Medulla oblongata (tissue), 1 donor: ENCODE results near the gene CASK.

ENCODE experiments used
- DNase-seq: peaks from one replicate; pipeline ENCODE4 v3.0.0-alpha.2; 2015; ENCODE audit errors: extremely low spot score

Gene CASK, protein sequence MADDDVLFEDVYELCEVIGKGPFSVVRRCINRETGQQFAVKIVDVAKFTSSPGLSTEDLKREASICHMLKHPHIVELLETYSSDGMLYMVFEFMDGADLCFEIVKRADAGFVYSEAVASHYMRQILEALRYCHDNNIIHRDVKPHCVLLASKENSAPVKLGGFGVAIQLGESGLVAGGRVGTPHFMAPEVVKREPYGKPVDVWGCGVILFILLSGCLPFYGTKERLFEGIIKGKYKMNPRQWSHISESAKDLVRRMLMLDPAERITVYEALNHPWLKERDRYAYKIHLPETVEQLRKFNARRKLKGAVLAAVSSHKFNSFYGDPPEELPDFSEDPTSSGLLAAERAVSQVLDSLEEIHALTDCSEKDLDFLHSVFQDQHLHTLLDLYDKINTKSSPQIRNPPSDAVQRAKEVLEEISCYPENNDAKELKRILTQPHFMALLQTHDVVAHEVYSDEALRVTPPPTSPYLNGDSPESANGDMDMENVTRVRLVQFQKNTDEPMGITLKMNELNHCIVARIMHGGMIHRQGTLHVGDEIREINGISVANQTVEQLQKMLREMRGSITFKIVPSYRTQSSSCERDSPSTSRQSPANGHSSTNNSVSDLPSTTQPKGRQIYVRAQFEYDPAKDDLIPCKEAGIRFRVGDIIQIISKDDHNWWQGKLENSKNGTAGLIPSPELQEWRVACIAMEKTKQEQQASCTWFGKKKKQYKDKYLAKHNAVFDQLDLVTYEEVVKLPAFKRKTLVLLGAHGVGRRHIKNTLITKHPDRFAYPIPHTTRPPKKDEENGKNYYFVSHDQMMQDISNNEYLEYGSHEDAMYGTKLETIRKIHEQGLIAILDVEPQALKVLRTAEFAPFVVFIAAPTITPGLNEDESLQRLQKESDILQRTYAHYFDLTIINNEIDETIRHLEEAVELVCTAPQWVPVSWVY

DNA sequence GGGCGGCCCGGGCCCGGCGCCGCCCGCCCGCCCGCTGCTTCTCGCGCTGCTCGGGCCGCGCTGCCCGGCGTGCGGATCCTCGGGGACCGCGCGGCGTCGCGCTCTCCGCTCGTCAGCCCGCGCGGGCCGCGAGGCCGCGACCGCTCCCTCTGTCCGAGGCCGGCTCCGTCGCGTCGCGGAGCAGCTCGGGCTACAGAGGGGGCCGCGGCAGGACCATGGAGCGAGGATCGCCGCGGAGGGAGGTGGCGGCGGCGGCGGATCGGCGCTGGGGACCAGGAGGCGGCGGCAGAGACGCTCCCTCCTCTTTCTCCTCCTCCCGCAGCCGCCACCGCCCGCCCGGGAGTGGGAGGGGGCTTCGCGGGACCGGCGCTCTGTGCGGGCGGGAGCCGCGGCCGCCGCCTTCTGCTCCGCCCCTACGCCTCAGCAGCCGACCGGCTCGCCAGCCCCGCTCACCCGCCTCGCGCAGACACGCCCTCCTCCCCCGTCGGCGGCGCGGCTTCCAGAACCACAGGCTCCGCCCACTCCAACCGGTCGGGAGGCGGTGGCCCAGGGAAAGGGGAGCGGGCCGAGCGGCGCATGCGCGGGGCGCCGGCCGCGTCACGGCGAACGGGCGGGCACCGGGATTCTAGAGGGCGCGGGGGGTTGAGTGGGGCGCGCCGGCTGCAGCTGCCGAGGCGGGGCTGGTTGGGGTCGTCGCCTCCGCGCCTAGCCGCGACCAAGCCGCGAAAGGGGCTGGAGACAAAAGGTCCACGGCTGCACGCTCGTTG lies at the start of gene CASK:
CASK (minus strand) TSS at position 344 of the 767 bp plus-strand sequence. CDS start 566 bp downstream, outside the sequence.
- peak; percentile 92 for DNase-seq

DNA sequence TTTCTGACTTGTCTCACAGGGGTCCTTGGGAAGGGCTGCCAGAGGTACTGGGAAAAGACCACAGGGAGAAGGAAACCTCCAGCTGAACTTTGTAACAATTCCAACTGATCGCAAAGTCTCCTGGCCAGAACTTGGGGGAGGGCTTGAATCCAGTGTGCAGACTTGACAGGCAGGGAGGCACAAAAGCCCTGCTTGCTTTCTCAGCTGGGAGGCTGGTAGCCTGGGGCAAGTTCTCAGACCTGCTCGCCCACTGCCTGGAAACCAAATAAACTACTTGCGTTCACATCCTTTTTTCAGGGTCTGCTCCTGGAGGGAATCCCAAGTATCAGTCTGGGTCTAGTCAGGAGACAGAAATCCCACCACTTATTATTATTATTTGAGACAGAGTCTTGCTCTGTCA lies 48.0 kb upstream of the CASK start:
- no peak for DNase-seq

DNA sequence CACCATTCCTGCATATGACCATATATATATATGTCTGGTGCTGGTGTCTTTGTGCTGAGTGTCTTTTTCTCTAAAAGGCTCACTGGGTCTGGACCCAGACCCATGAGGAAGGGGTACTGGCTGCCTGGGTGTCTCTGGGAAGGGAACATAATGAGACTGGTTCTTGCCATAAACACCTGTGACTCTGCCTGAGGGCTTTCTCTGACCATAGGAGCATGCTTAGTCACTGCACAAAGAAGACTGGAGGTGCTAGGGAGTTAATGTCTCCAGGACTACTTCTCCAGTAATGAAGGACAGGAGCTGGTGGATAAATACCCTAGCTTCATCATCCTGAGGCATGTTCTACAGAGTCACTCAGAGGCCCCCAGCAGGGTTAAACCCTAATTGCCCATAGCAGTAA lies 47.1 kb upstream of the CASK start:
- no peak for DNase-seq

DNA sequence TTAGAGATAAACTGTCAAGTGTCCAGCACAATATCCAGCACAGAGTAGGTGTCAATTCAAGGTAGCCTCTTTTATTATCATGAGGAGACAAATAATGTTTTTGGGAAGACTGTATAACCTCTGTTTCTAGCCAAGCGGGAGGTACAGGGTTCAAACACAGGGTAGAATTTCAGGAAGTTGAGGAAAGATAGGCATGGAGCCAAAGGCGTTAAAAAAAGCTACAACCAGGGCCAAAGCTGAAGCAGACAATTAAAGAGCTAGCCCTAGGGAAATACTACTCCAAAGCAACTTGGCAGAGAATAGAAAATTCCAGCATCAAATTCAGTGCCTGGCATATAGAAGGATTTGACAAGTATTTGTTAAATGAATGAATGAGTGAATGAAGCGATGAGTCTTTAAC lies 40.0 kb upstream of the CASK start:
- no peak for DNase-seq

DNA sequence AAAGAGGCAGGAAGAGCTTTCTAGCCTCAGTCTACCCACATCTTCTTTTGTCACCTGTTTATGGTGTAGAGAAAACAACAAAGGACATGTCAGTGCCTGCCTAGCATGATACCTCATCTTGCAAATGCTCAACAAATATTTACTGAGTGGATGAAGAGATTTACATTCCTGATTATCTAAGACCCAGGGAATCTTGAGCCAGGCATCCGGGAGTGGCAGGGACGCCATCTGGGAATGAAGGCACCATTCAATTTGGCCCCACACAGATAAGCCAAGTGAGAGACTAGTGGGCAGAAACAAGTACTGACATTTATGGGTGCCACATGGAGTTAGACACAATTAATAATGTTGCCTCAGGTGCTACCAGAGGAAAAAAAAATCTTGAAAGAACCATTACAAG lies 36.8 kb upstream of the CASK start:
- no peak for DNase-seq

DNA sequence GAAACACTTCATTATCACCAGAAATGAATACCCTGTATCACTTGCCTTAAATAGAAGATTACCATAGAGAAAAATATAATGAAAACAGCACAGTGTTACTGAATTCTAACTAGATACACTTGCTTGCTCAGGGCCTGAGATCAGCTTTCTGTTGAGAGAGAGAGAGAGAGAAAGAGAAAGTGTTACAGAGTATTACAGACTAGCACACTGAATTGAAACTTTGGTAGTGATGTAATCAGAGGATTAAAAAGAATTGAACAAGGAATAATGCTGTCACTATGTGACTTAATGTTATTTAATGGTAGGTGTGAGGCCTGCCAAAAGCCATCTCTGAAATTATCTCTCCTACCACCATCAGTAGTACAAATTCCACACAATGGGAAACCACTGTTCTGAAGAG lies 35.5 kb upstream of the CASK start:
- DNase-seq, result no peak

DNA sequence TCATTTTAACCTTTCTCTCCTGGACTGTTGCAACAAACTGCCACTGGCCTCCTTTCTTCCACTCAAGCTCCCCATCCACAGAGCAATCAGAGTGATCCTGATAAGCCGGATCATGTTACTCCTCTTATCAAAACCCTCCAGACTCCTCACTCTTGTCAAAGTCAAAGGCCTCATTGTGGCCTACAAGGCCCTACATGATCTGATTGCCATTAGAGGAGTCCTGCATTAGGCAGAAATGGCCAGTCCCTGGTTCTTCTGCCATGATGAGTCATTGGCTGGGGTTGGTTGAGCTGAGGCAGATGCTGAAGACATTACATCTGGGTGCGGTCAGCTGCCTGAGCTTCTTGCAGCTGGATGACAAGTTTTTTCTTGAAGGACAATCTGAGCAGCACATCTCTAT lies 32.7 kb upstream of the CASK start:
- no peak for DNase-seq

DNA sequence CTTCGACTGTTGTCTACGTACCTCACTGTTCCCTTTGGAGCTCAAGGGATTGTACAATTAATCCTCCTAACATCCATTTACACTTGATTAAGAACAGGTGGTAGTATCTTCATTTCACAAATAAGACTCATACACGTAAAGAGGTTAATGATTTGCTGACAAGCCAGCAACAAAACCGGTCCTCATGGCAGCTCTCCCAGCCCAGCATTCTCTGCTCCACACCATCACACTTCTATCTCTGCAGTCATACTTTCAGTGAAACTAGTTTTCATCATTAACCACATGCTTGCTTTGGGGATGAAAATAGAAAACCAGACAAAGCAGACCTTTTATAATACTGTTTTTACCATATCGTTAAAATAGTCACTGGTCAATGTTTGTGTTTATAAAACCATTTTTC lies 28.7 kb upstream of the CASK start:
- no peak for DNase-seq

DNA sequence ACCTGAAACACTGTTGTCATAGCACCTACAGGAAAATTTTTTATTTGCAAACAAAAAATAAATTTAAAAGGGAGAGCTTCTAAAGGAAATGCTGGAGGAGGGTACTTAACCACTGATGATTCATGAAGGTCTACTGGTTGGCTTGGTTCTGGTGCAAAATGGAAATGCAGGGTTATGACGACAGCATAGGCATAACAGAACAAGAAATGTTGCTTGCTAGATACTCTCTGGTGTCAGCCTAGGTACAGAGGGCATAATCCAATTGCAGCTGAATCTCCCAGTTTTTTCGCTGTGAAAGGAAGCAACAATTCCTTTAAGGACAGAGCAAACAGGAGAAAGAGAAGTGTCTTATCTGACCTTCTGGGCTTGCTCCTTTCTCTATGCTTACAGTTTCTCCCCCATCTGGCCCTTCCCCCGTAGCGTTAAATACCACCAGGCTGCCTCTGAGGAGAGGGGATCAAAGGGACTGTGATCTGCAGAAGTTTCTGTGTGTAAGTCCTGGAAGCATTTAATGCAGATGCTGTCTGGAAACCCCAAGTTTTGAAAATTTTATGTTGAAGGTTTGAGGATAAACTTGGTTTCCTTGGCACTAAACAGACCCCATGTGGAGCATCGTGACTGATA lies 23.7 kb upstream of the CASK start:
- DNase-seq, result no peak

DNA sequence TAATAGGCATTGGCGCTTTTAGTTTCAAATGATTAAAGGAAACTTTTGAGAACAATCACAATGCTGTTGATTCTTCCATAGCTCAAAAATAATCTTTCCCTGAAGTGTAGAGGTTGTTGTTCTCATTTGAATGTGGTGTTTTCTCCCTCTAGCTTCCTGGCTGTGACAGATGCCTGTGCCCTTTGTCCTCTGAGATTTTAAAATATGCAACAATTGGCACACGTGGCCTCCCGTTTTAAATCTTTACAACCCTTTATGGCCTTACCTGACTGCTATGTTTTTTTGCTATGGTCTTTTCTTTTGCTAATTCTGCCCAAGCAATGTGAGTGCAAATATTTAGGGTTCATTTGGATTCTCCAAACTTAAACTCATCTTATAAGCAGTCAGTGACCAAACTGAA lies 22.9 kb upstream of the CASK start:
- DNase-seq, result no peak

DNA sequence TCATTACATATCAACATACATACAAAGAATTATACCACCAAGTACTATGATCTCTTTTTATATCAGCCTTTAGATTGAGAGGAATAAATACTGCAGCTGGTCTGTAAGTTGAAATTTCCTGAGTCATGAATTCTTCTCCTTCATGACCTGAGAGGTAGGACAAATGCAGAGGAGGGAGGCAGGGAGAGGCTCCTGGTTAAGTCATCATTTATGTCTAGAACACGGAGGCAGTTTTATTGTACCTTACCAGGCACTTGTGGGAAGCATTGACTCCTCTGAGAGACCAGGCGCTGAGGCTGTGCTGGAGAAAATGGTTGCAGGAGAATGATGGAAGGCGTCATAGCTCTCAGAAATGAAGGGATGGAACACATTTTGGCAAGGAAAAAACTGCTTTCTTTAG lies 12.5 kb upstream of the CASK start:
- DNase-seq, result no peak

DNA sequence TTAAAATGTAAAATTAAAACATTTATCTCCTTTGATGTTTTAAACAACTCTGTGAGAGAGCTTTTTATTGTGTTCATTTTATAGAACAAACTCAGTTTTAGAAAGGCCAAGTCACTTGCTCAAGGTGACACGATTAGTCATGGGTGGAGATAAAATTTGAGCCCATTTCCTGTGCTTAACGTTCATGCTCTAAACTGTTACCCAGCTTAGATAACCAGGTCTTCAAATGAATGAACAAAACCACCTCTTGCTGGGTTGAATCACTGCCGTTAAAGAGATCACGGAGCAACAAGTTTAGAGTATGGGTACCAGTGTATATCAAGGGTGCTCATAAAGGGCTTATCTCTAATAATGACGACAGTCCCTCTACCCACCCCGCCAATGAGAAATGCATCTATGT lies 10.2 kb upstream of the CASK start:
- no peak for DNase-seq

DNA sequence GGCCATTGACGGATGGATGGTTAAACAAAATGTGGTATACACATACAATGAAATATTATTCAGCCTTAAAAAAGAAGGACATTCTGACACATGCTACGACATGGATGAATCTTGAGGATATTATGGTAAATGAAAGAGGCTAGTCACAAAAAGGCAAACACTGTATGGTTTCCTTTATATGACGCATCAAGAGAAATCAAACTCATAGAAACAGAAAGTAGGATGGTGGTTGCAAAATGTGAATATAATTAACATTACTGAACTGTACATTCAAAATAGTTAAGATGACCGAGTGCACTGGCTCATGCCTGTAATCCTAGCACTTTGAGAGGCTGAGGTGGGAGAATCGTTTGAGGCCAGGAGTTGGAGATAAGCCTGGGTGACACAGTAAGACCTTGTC lies 9.5 kb upstream of the CASK start:
- no peak for DNase-seq

DNA sequence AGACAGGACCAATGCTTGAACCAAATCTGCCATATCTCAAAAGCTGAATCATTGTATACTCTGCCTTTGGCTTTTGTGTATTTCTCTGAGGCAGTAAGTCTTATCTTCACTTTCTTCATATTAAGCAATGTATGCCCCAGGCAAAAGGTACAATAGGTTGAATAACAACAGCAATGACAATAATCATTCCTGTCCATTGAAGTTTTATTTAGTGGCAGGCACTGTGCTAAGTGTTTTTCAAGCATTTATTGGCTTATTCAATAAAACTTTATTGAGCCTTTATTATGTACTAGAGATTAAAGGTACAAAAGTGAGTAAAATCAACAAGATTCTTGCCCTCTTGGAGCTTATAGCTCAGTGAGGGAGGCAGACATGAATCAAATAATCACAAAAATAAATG lies 8.2 kb upstream of the CASK start:
- DNase-seq, result no peak

DNA sequence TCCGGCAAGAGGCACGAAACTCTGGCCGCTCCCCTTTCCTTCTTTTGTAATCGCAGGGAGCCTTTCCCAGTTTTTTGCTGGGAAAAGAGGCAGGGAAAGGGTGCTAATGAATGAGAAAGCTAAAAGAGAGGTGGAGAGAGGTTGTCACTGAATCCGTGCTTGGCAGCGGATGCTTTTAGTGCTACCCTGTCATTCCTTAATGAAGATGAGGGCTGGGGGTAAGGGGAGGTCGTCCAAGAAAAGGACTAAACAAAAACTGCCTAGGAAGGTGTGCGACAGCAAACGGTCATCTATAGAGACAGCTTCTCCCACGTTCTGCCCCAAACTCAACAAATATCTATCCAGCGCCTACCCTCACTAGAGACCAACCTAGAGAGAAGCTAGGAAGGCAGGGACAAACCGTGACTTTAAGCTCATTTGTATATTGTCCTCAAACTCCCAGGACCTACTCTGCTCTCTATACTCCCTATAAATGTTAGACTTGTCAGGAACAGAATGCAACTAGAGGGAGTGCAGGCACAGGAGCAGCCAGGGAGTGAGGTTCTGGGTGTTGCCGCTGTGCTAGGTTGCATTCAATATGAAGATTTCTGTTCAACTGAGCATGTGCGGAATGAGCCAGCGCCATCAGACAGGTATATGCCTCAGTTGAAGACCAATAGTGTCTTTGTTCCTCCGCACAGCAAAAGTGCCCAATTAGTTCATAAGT lies 777 bp upstream of the CASK start:
- peak; percentile 9 for DNase-seq

DNA sequence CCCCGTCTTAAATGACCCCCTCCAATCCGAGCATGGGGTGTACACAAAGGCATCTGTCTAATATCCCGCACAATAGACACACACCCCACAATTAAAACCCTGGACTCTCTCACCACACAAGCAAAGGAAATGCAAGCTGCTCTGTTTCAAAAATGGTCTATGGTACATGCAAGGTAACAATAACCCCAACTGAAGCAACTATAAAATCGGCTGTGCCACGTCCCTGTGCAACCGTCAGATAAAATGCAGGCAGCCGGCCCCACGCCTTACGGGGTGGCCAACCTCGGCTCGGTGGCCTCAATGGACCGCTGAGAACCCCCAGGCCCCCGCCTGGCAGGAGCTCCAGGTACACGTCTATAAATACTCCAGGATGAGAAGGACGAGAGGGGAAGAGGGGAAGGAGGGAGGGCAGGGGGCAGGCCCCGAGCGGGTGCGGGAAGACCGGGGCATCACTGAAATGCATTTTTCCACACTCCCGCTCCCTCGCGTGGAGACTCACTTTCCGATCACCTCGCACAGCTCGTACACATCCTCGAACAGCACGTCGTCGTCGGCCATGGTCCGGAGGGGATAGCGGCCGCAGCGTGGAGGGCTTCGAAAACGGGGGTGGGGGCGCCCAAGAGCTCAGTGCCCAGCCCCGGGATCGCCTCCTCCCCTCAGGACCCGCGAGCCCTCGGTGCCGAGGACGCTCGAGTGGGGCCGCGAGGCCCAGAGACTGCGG lies 763 bp downstream of the CASK start:
- DNase-seq, result peak; percentile 17

DNA sequence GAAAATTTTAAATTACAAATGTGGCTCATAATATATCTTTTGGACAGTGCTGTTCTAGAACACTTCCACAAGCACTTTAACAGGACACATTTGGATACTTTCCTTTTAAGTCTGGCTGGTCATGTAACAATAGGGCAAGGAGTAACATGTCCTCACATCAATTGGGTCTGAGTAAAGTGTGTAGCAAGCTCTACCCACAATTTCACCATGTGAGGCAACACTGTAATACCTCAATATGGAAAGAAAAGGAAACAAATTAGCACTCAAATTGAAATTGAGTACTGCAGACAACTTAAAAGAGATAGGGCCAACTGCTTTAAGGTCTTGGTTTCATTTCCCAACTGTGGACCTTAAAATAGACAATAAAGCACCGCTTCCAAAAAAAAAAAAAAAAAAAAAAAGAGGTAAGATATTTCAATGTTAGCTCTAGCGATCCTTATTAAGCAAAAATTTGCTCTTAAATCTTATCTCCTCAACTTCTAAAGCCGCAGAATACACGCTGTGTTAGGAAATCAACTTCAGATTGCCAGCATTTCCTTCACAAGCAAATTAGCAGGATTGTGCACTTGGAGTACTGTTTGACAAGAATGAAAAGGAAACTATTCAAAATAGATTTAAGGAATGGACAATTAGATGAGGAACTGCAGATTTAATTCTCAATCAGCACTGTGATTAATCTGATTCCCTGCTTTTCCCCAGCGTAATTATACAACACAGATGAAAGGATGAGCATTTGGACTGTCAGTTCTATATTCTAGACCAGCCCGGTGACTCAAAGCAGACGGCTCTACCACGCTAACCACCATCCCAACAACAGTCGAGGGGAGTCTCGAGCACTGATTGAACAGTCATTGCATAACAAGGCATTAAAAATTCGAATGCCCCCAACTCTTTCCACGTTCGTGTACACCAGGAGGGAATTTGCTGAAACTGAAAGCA lies 1.6 kb downstream of the CASK start:
- peak; percentile 25 for DNase-seq

DNA sequence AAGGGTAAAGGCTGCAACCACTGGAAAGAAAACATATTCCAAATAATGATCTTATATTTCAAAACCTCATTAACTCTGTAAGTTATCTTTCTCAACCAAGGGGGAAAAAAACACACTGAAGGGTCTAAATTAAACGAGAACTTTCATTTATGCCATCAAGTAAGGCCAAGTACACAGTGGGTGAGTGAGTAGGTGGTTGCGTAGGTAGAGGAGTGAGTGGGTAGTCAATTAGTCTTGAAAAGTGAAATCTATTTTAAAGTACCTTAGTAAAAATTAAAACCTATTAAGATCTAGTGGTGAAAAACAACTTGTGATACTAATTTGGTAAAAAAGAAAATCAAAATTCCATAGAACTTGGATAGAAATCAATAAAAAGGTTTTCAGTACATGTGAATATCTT lies 3.5 kb downstream of the CASK start:
- DNase-seq, result no peak

DNA sequence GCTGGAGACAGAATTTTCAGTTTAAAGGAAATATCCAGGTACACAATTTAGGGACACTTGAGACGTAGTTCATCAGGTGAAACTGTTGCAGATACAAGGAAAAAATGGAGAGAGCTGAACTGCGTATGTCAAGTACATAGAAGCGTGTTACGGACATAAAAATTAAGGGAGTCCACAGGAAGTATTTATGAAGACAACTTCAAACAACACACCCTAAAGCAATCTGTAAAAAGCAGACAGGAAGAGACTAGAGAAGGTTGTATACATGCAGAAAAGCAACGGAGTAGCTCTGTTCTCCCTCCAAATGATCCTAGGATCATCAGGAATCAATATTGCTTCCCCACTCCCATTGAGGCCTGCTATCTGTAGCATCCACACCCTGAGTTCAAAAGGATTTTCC lies 5.8 kb downstream of the CASK start:
- DNase-seq, result no peak
